ENCODE measurements around the gene LOXL1.

DNA sequence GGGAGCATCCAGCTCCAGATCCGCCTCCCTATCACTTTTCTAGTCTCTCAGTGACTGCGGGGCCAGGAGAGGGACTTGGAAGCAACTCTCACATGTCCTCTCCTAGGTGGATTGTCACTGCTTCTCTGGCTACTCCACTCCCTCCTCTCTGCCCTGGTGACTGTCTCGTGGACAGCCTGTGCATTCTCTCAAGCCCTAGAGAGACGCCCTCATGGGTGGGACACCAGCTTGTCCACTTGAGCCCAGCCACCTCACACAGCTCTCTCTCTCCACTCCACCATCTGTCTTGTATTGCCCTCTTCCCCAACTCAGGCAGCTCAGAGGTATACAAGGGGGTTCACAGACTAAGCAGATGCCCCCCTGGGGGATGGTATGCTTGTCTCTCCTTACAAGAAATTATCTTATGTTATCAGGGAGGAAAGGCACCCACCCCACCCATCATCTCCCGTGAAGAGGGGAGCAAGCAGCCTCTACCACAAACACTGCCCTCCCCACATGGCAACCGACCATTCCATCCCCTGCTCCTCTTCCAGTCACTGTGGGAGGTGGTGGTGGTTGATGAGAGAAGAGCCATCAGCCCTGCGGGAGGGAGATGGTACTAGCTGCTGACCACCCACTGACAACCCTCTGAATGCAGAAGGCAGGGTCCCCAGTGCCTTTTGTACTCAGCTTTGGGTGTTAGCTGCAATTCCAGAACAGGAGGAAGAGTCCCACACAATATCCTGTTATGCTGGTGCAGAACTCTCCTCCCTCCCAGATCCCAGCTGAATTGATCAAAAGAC lies 15.5 kb upstream of the LOXL1 start:
- no peak for TF ChIP-seq SMC3 (IDR thresholded peaks at IDR 0.05; ENCODE audit: low read depth, low read length)
- no peak for TF ChIP-seq MAFK (IDR thresholded peaks at IDR 0.05; ENCODE audit: low read depth, low read length)
- TF ChIP-seq, protein P1, sequence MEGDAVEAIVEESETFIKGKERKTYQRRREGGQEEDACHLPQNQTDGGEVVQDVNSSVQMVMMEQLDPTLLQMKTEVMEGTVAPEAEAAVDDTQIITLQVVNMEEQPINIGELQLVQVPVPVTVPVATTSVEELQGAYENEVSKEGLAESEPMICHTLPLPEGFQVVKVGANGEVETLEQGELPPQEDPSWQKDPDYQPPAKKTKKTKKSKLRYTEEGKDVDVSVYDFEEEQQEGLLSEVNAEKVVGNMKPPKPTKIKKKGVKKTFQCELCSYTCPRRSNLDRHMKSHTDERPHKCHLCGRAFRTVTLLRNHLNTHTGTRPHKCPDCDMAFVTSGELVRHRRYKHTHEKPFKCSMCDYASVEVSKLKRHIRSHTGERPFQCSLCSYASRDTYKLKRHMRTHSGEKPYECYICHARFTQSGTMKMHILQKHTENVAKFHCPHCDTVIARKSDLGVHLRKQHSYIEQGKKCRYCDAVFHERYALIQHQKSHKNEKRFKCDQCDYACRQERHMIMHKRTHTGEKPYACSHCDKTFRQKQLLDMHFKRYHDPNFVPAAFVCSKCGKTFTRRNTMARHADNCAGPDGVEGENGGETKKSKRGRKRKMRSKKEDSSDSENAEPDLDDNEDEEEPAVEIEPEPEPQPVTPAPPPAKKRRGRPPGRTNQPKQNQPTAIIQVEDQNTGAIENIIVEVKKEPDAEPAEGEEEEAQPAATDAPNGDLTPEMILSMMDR (conservative IDR thresholded peaks at IDR 0.05; ENCODE audit: low read depth, low read length), result no peak
- no peak for TF ChIP-seq POLR2A (IDR thresholded peaks at IDR 0.05; ENCODE audit: low read depth, low read length)
- no peak for TF ChIP-seq RFX5 (IDR thresholded peaks at IDR 0.05; ENCODE audit: low read depth, low read length)
- TF ChIP-seq, protein P2, sequence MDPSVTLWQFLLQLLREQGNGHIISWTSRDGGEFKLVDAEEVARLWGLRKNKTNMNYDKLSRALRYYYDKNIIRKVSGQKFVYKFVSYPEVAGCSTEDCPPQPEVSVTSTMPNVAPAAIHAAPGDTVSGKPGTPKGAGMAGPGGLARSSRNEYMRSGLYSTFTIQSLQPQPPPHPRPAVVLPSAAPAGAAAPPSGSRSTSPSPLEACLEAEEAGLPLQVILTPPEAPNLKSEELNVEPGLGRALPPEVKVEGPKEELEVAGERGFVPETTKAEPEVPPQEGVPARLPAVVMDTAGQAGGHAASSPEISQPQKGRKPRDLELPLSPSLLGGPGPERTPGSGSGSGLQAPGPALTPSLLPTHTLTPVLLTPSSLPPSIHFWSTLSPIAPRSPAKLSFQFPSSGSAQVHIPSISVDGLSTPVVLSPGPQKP (IDR thresholded peaks at IDR 0.05; ENCODE audit: borderline replicate concordance, low read depth, low read length), result no peak
- TF ChIP-seq RAD21 (IDR thresholded peaks at IDR 0.05; ENCODE audit: low read length), result no peak
- no peak for TF ChIP-seq CEBPB (IDR thresholded peaks at IDR 0.05; ENCODE audit: low read depth, low read length)
